Forelimb muscle (tissue), 1 donor: ENCODE measurements around the gene LRRC3B. TPM values are rescaled to one million over a fixed set of nuclear protein-coding genes. Genes with fewer than 3 reads are reported as not detected.
A peak's percentile ranks its signal among the peaks of the same experiment; 100 is the strongest.

ENCODE experiments used
- DNase-seq: peaks from one replicate; pipeline ENCODE4 v3.0.0-alpha.2; 2013; ENCODE audit warnings: low read depth
- polyA plus RNA-seq: library from polyadenylated mRNA; unstranded; fragments of 120-200 nt; gene quantifications from one replicate; pipeline ENCODE4 v1.2.1, GENCODE V29; 2013; ENCODE audit not compliant: insufficient read length

The LRRC3B gene
- polyA plus RNA-seq, 1 donor = 10.0 TPM

DNA sequence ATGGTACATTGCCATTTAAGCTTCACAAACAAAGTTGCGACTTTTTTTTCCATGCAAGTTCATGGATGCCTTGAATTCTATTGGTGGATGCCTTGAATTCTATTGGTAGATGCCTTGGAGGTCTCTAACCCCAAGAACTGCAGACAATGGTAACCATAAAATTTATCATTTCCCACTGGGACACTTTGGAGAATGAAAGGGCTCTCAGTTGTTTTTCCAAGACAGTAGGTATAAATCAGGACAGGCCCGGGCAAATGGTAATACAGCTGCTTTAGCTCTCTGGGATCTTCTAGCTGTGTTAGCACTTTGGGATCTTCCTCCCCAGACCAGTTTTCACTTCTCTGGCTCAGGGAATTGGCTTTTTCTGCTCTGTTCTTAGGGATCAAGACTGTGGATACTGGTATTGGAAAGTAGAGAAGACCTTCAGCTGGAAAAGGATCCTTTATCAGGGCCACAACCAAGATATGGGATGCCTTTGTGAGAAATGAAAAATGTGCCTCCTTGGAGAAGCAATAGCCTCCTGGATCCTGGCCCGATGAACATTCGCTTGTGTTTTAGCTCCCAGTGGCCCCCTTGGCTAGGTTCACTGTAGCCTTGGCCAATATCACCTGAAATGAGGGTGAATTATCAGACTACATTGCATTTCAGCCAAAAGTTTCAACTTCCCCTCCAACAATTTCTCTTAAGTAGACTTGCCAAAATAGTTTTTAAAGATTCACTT is 8.3 kb downstream of the LRRC3B start:
- DNase-seq = no peak

DNA sequence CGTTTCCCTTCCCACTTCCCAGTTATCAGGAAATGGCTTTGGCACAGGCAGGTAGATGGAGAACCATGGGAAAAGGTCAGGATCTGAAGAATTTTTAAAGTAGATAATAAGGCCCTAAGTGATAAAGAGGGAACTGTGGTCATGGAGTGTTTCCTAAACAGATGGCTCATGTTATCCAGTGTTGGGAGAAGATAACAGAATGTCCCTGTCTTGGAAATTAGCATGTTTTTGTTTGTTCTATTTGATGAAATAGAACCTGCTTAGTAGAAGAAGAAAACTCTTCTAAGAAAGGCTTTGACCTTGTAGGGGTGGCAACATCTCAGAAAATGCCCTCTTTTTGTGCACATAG is 8.8 kb downstream of the LRRC3B start:
- no peak for DNase-seq

DNA sequence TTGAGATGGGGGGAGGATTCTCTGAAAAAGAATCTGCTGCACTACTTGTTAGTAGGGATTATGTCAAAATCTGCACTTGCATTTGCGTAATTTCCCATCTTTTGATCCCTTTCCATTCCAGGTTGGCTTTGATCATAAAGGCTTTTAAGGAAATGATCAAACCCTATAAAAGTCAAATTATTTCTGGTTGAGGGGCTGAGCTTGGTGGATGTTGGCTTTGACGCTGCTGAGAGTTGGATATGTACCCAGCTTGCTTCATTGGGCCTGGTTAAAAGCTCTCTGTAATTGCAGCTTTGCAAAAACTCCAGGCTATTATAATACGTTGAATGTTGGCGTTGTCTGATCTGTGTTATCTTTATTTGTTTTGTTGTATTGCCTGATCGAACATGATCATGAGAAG is 12.0 kb downstream of the LRRC3B start:
- no peak for DNase-seq

DNA sequence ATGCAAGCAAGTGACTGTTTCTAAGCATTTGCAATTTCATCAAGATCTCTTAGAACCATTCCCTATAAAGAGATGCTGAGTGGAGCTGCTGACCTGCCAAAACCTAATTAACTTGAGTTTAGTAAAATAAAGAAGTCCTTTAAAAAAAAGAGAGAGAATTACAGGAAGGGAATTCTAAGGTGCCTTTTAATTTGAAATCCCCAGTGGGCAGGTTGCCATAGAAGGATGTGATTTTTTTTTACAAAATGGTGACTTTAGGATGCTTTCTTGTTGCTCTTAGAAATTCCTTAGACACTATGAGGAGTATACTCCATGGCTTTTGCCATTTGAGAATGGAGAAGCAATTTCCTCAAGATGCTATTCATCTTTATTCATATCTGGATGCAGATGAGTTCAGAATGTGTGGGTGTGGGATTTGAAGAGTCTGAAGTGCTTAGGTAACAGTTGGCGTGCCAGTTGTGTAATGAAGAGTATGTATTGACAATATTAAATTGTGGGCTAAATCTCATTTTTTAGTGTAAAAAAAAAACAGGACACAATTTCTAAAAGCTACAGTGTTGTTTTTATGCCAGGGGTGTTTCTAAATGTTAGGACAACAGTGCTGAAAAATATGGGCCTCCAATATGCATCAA is 13.6 kb downstream of the LRRC3B start:
- DNase-seq = no peak

DNA sequence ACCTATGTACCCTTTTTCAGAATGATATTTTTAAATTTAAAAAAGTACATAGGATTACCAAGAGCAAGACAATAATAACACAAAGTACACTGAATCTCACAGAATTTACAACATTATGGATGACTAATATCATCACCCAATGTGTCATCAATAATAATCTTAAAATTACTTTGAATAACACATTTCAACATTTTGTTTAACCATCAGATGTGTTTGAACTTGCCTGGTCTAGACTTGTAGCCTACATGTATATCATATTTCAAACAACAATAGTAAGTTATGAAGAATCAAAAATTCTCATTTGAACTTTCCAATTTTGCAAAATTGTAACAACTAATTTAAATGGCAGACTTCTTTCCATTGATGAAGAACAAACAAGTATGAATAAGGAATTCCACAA is 15.1 kb downstream of the LRRC3B start:
- DNase-seq = no peak

DNA sequence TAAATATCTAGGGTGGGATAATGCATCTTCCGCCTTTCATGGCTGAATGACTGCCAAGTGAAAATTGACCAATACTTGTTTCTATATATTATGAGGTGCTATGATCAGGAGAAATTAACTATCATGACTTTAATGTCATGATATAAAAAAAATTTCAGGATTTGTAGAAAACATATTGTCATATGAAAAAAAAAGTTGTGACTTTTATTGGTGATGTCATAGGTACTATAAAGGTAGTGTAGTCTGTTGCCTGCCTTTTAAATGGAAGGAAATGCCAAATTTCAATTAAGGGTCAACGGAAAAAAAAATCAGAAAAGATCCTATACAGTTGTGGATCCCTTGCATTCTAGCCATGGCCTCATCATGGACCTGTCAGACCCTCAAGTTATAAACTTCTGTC is 15.5 kb downstream of the LRRC3B start:
- no peak for DNase-seq

DNA sequence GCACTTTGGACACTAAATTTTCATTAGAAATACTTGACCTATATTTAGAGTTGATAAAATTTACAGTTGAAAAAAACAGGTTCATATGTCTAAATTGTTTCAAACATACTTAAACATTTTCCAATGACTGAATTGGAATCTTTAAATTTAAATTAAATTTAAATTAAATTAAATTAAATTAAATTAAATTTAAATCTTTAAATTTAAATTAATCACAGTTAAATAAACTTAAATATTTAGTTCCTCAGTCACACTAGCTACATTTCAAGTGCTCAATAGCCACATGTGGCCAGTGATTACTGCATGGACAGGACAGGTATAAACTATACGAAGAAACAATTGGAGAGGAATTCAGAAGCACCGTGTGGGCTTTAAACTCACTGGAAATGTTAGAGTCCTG is 16.8 kb downstream of the LRRC3B start:
- no peak for DNase-seq

DNA sequence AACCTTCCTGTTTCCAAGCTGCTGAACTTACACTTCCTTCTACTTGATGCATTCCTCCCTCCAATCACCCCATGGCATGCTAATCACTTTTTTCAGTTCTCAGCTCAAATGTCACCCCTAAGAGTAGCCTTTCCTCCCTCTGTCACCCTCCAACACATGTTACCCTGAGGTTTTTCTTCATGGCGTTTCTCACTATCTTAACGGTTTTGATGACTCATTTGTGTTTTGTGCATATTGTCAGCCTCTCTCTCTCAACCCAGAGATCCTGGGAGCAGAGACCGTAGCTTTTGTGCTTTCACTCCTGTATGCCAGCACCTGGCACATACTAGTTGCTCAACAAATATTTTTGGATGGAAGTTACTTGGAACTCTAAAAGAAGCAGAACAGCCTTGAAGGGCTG is 24.5 kb downstream of the LRRC3B start:
- DNase-seq = no peak

DNA sequence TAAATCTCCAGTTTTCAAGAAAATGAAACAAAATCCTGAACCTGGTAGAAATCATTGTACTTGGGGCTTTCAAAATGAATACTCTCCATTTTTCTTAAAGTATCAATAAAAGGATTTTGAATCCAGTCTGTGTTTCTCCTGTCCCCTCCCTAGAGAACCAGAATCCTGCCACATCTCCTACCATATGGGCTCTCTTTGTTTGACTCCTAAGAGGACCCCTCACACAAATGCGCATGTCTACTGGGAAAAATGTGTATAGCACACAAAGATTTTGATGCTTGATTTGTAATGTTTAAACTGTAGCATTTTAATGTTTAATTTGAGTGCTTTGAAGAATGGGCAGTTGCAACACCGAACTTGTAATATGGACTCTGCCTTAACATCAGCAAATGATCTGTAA is 25.9 kb downstream of the LRRC3B start:
- no peak for DNase-seq

DNA sequence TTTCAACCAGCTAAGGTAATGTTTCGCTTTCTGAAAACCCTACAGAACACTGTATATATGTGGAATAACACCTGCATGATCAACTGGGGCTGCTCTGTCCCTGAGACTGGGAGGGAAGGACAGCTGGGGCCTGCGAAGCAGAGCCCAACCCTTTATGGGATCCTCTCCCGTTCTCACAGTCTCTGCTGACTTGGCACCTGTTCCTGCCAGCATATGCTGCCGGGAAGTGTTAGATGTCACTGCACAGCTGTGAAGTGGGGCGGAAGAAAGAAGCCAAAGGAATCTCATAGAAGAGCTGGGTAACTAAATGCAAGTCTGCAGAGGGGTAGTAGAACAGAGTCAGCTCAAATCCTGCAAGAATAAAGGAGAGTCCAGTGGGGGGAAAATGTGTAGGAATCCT is 29.6 kb downstream of the LRRC3B start:
- peak; percentile 46 for DNase-seq

DNA sequence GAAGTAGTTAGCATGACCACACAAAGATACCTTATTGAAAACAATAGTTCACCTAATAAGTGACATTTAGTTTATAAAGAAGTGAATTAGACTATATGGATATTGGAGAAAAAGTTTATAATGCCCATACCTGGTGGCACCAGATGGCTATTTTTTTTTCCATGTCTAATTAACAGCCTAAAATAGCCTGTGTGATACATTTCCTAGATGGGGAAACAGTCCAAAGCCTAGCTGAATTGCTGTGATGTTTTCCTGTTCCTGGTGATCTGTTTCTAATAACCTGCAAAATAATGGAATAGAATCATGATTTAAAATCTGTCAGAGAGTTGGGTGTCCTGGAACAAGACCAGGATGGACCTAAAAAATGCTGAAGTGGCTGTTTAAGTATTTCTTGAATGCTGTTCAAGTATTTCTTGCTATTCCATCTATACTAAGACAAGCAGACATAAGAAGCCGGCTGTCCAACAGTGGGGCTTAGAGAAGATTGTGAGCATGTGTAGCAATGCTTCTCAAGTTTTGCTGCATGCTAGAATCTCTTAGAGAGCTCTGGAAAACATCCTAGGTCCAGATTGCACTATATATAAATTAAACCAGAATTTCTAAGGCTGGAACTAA is 31.3 kb downstream of the LRRC3B start:
- DNase-seq = peak; percentile 40

DNA sequence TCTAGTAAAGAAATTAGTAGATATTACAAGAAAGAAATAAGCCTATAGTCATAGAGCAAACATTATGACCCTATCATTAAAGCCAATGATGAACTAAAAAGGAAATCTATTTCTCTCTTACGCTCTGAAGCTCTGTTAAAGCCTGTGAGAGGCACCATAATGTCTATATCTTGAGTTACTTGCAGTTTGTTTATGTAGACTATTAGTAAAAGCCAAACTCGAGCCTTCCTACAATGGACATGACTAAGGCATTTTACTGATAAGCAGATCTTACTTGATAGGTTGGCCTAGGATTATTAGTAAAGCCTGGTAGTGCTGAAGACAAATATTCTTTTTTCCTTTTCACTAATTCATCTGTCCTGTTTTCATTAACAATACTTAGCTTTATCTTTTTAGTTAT is 32.7 kb downstream of the LRRC3B start:
- no peak for DNase-seq

DNA sequence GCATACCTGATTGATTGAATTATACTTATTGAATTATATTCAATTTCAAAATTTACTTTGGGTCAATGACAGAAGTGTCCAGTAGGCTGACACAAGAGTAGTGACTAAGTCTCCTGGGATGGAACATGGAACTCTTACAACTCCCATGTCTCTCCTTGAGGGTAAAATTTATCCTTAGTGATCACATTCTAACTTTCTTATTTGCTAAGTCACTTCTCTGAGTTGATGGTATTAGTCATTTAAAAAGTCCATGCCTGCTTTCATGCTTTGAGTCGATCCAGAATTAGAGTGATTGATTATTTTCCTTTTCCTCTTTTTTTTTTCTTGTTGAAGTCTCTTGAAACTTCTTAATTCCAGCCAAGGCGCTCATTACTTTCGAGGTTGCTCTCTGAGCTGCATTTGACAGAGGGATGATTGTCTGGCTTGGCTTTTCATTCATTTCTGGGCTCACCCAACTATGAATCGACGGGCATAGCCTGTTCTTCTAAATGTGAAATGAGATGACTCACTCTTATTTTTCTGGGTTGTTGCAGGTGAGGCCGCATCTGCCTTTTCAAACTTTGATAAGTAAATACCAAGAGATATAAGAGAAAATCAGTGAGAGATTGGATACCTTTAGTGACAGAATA is 34.9 kb downstream of the LRRC3B start:
- no peak for DNase-seq

DNA sequence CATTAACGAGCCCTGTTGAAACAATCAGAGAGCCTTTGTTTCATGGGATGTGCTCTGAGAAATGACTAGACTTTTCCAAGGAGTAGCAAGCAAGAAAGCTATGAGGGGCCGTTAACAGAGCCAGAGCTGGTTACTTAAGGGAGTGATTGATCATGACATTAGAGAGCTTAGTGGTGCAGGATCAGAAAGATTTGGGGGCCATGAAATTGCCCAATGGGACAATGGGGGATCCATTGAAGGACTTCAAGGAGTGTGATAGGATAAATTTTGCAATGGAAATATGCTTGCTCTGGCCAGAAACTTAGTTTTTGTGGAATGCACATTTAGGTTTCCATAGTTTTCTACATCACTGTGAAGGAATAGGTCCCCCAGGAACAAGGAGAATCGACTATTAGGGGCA is 45.6 kb downstream of the LRRC3B start:
- peak; percentile 67 for DNase-seq

DNA sequence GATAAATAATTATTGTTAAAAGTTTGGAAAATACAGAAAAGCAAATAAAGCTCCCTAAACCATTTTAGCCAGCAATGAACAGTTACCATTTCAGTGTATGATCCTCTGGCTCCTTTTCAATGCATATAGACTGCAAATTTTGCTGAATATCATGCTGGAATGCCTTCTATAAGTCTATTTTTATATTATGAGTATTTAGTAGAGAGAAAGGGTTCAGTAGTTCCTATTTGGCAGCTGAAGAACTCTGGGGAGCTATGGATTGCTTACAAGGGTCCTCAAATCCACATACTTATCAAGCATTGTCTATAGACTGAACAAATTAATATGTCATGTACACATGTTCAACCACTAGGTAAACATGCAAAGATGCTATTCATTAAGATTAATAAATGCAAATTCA is 46.1 kb downstream of the LRRC3B start:
- DNase-seq = no peak

DNA sequence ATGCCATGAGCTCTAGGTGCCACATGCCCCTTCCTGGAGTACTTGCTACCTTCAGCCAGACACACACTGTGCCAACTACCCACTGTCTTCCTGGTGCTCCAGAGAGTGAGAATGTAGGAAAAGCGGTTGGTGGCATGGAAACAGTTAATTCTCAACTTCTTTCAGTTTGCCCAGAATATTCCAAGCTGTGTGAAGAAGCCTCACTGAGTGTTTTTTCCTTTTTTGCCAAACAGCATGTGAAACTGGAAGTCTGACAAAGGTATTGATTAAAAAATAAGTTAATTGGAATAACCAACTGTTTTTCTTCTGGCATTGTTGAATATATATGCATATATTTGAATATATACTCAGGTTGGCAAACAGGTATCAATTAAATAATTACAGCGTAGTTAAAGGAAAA is 52.8 kb downstream of the LRRC3B start:
- DNase-seq = no peak

DNA sequence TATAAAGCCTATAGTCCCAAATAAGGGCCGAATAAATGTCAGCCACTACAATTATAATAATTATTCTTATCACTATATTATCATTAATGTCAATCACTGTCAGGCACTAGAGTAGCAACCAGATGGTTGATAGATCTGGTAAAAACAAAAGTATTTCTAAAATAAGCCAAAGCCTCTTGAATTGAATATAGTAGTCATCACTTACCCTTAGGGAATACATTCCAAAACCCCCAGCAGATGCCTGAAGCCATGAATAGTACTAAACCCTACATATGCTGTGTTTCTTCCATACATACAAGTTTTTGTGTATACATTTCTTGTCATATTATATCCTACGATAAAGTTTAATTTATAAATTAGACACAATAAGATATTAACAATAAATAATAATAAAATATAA is 59.1 kb downstream of the LRRC3B start:
- no peak for DNase-seq

DNA sequence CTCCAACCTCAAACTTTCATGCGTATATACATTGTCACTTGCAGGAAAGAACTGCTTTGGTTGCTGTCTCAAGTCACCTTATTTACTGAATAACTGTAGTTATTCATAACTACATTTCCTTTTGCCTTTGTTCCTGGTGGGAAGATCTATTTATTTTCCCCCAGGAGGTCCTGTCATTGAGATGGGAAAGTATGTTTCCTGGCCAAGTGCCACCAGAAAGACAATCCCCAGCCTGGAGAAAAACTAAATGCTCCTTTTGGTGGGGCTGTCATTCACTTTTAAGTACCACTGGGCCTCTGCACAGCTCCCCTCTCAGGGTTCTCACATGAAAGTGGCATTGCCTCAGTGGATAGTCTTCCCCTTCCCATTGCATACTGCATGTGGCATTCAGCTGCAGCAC is 59.8 kb downstream of the LRRC3B start:
- no peak for DNase-seq

DNA sequence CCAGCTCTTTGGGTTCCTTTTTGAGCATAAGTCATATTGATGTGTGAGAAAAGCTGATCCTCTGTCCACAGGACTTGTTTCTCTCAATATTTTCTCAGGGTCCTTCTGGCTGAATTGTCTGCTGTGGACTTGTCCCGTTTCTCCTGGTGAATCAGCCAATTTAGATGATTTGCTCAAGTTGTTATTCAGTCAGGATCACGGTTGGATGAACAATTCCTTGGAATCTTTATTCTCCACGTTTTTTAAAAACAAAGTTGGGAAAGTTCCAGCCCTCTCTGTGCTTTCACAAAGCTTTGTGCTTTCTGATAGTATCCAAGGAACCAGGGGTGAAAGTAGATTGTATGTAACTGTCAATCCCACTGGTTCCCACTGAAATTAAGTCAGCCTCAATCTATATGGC is 61.3 kb downstream of the LRRC3B start:
- no peak for DNase-seq

DNA sequence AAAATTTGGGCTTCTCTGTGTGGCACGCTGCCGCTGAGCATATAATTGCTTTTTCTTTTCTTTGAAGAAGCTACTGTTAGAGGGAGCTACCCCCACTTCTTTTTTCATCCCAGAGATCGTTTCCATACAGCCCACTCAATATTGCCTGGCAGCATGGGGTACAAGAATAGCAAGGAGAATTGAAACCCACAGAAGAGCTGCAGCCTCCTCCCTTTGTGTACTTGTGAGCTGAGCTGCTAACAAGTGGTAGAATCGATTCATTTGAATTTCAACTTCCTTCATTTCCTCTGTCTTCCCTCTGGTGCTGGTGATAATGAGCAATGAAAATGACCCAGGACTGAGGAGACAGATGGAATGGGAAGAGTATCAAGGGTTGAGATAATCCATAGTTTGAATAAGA is 64.9 kb downstream of the LRRC3B start:
- DNase-seq = no peak

DNA sequence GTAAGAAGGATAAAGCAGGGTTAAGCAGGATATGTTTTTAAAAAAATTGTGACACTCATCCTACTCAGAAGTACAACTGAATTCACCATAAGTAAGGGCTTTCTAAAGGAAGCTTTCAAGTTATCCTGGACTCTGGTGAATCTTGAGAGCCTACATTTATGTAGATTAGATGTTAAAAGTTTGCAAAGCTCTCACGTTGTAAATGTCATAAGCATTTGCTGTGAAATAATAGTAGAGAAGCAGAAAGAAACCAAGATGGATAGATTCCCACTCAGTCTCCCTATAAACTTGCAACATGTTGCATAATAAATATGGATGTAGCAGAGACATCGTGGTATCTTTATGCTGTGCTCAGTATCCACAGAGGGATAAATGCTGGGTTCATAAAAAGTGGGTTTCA is 77.0 kb downstream of the LRRC3B start:
- no peak for DNase-seq

DNA sequence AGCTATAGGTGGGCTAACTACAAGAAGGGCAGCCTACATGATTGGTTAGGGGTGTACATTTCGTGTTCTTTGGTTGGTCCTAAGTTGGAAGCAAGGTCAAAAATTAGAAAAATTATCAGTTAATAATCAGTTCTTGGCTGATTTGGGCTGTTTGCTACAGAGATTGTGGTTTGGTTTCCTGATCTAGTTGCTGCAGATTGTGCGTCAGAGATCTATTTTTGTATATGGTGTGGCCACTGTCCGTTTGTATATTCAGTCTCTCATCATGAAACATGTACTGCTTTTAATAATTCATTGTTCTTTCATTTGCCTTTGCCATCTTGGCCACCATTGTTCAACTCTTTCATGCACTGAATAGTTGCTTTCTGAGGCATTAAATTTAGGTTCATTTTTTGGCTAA is 80.9 kb downstream of the LRRC3B start:
- no peak for DNase-seq

DNA sequence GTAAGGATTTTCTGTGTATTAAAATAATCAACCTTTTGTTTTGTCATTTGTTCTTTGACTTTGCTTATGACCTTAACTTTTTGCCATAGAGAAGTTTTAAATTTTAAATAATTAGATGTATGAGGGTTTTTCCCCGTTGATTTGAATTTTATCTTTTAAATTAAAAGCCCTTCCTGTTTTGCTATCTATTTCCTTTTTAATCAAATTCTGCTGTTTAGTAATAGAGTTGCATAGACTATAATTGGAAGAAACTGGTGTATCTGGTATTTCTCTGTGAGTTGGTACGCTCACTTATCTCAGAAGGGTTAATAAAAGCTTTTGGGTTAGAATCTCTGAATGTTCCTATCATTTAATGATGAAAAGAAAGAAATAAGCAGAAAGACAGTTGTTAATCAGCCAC is 82.2 kb downstream of the LRRC3B start:
- no peak for DNase-seq
